Activated naive CD8-positive, alpha-beta T cell treated with anti-CD3 and anti-CD28 coated beads, Interleukin-2, amount 50 U/mL, for 24 hours (primary cell): ENCODE results near the gene NPAS1.
"Not testable (repeated sequence)": the region's sequence is repeated elsewhere in the genome, so short reads cannot be mapped to it uniquely, and the experiment has no call there.

Experiments
- ATAC-seq: fragments of 150-1000 bp; cut with Tn5 transposase; one replicate; pipeline ENCODE4 v1.10.0; 2021
- DNase-seq: peaks from one replicate; pipeline ENCODE4 v3.0.0; 2021
- H3K27ac Mint-ChIP-seq: one replicate; pipeline ENCODE4 v1.8.0; 2021; ENCODE audit warnings: mild to moderate bottlenecking, mixed read lengths
- H3K27me3 Mint-ChIP-seq: one replicate; pipeline ENCODE4 v1.8.0; 2021; ENCODE audit warnings: mixed read lengths
- H3K36me3 Mint-ChIP-seq: one replicate; pipeline ENCODE4 v1.8.0; 2021; ENCODE audit warnings: low read depth, mixed read lengths
- H3K4me1 Mint-ChIP-seq: one replicate; pipeline ENCODE4 v1.8.0; 2021; ENCODE audit warnings: mixed read lengths
- H3K4me3 Mint-ChIP-seq: one replicate; pipeline ENCODE4 v1.8.0; 2021; ENCODE audit warnings: mild to moderate bottlenecking, moderate library complexity, mixed read lengths
- H3K9me3 Mint-ChIP-seq: one replicate; pipeline ENCODE4 v1.8.0; 2021; ENCODE audit warnings: mixed read lengths

Gene NPAS1

GRCh38 chr19:47044946-47045866 lies 25.6 kb downstream of the NPAS1 start:
- Mint-ChIP-seq H3K4me3 (no peak overlapping the region), H3K9me3 (no peaks in the 10 kb centered on the region), H3K27me3 (no peaks in the 10 kb centered on the region), H3K27ac (no peak overlapping the region), H3K36me3 (no peaks in the 10 kb centered on the region), H3K4me1 (peaks cover 13% of the 10 kb centered on the region)
- no peak for ATAC-seq
- DNase-seq = no peak

- Mint-ChIP-seq H3K9me3 (no peaks in the 10 kb centered on the region), H3K4me3 (no peak overlapping the region)
Measured at GRCh38 chr19:47045867-47046470, 26.3 kb downstream of the NPAS1 start.

GRCh38 chr19:47047272-47047762 lies 27.7 kb downstream of the NPAS1 start:
- H3K4me1 Mint-ChIP-seq = peaks cover 13% of the 10 kb centered on the region
- ATAC-seq (no peak), DNase-seq (no peak)
- H3K27me3 Mint-ChIP-seq = no peaks in the 10 kb centered on the region
- H3K9me3 Mint-ChIP-seq = no peaks in the 10 kb centered on the region
- peak overlapping the region; percentile 91 for H3K4me3 Mint-ChIP-seq
- no peaks in the 10 kb centered on the region for H3K36me3 Mint-ChIP-seq
- peak overlapping the region; percentile 90 for H3K27ac Mint-ChIP-seq

More at GRCh38 chr19:47045867-47046470, 26.3 kb downstream of the NPAS1 start:
- DNase-seq = no peak
- H3K27me3 Mint-ChIP-seq = no peaks in the 10 kb centered on the region
- peaks cover 13% of the 10 kb centered on the region for H3K4me1 Mint-ChIP-seq
- H3K36me3 Mint-ChIP-seq = no peaks in the 10 kb centered on the region
- ATAC-seq = no peak
- H3K27ac Mint-ChIP-seq = no peak overlapping the region

- Mint-ChIP-seq H3K27ac (peak overlapping the region; percentile 90), H3K36me3 (no peaks in the 10 kb centered on the region), H3K27me3 (no peaks in the 10 kb centered on the region), H3K4me3 (peak overlapping the region; percentile 91), H3K4me1 (peaks cover 13% of the 10 kb centered on the region), H3K9me3 (no peaks in the 10 kb centered on the region)
- ATAC-seq = peak; percentile 66
- peak; percentile 80 for DNase-seq
Measured at GRCh38 chr19:47047763-47048405, 28.2 kb downstream of the NPAS1 start.

GRCh38 chr19:47049307-47049700 lies 29.7 kb downstream of the NPAS1 start:
- Mint-ChIP-seq H3K4me3 (peak overlapping the region; percentile 91), H3K27ac (peak overlapping the region; percentile 14), H3K27me3 (no peaks in the 10 kb centered on the region), H3K36me3 (no peaks in the 10 kb centered on the region), H3K4me1 (peaks cover 13% of the 10 kb centered on the region), H3K9me3 (no peaks in the 10 kb centered on the region)
- ATAC-seq = no peak
- no peak for DNase-seq

GRCh38 chr19:47050562-47050961 lies 30.9 kb downstream of the NPAS1 start:
- not testable (repeated sequence) for H3K27me3 Mint-ChIP-seq, DNase-seq, H3K9me3 Mint-ChIP-seq, H3K4me3 Mint-ChIP-seq, H3K27ac Mint-ChIP-seq, H3K36me3 Mint-ChIP-seq, ATAC-seq
- peaks cover 13% of the 10 kb centered on the region for H3K4me1 Mint-ChIP-seq

GRCh38 chr19:47056411-47056810 lies 36.8 kb downstream of the NPAS1 start:
- no peak for DNase-seq
- H3K9me3 Mint-ChIP-seq = no peaks in the 10 kb centered on the region
- no peak overlapping the region for H3K27ac Mint-ChIP-seq
- H3K4me3 Mint-ChIP-seq = no peak overlapping the region
- no peaks in the 10 kb centered on the region for H3K4me1 Mint-ChIP-seq
- H3K36me3 Mint-ChIP-seq = no peaks in the 10 kb centered on the region
- H3K27me3 Mint-ChIP-seq = no peaks in the 10 kb centered on the region
- ATAC-seq = no peak

GRCh38 chr19:47057328-47057727 lies 37.7 kb downstream of the NPAS1 start:
- H3K36me3 Mint-ChIP-seq = no peaks in the 10 kb centered on the region
- no peaks in the 10 kb centered on the region for H3K9me3 Mint-ChIP-seq
- no peaks in the 10 kb centered on the region for H3K4me1 Mint-ChIP-seq
- DNase-seq (no peak), ATAC-seq (no peak)
- H3K4me3 Mint-ChIP-seq = no peak overlapping the region
- H3K27ac Mint-ChIP-seq = no peak overlapping the region
- no peaks in the 10 kb centered on the region for H3K27me3 Mint-ChIP-seq

- Mint-ChIP-seq H3K9me3 (no peaks in the 10 kb centered on the region), H3K4me1 (no peaks in the 10 kb centered on the region), H3K4me3 (no peak overlapping the region), H3K36me3 (peaks cover 1% of the 10 kb centered on the region), H3K27me3 (no peaks in the 10 kb centered on the region), H3K27ac (no peak overlapping the region)
- DNase-seq (no peak), ATAC-seq (no peak)
Measured at GRCh38 chr19:47058621-47059022, 39.0 kb downstream of the NPAS1 start.

GRCh38 chr19:47063874-47064273 lies 44.2 kb downstream of the NPAS1 start:
- ATAC-seq = no peak

GRCh38 chr19:47065242-47065641 lies 45.6 kb downstream of the NPAS1 start:
- Mint-ChIP-seq H3K27ac (no peak overlapping the region), H3K4me1 (no peaks in the 10 kb centered on the region), H3K4me3 (no peak overlapping the region), H3K9me3 (no peaks in the 10 kb centered on the region), H3K27me3 (no peaks in the 10 kb centered on the region), H3K36me3 (peaks cover 8% of the 10 kb centered on the region)
- ATAC-seq (no peak), DNase-seq (no peak)

More at GRCh38 chr19:47063874-47064273, 44.2 kb downstream of the NPAS1 start:
- no peak for DNase-seq
- H3K4me1 Mint-ChIP-seq = no peaks in the 10 kb centered on the region
- no peaks in the 10 kb centered on the region for H3K9me3 Mint-ChIP-seq
- no peak overlapping the region for H3K27ac Mint-ChIP-seq
- peaks cover 7% of the 10 kb centered on the region for H3K36me3 Mint-ChIP-seq
- H3K4me3 Mint-ChIP-seq = no peak overlapping the region
- H3K27me3 Mint-ChIP-seq = no peaks in the 10 kb centered on the region

GRCh38 chr19:47066376-47067214 lies 47.0 kb downstream of the NPAS1 start:
- no peaks in the 10 kb centered on the region for H3K9me3 Mint-ChIP-seq
- no peaks in the 10 kb centered on the region for H3K27me3 Mint-ChIP-seq
- H3K27ac Mint-ChIP-seq = no peak overlapping the region
- H3K4me1 Mint-ChIP-seq = no peaks in the 10 kb centered on the region
- H3K36me3 Mint-ChIP-seq = peaks cover 21% of the 10 kb centered on the region
- H3K4me3 Mint-ChIP-seq = no peak overlapping the region
- DNase-seq = no peak
- no peak for ATAC-seq

- no peaks in the 10 kb centered on the region for H3K4me1 Mint-ChIP-seq
- no peak overlapping the region for H3K27ac Mint-ChIP-seq
- no peaks in the 10 kb centered on the region for H3K9me3 Mint-ChIP-seq
- H3K36me3 Mint-ChIP-seq = peaks cover 21% of the 10 kb centered on the region
- H3K27me3 Mint-ChIP-seq = no peaks in the 10 kb centered on the region
- ATAC-seq = no peak
- DNase-seq = no peak
- no peak overlapping the region for H3K4me3 Mint-ChIP-seq
Measured at GRCh38 chr19:47067215-47067847, 47.7 kb downstream of the NPAS1 start.

- ATAC-seq = no peak
- DNase-seq = no peak
- no peak overlapping the region for H3K4me3 Mint-ChIP-seq
- no peaks in the 10 kb centered on the region for H3K27me3 Mint-ChIP-seq
- H3K27ac Mint-ChIP-seq = no peak overlapping the region
- H3K36me3 Mint-ChIP-seq = peaks cover 27% of the 10 kb centered on the region
- no peaks in the 10 kb centered on the region for H3K4me1 Mint-ChIP-seq
- no peaks in the 10 kb centered on the region for H3K9me3 Mint-ChIP-seq
Measured at GRCh38 chr19:47068246-47068645, 48.6 kb downstream of the NPAS1 start.
